ENCODE data around the gene SH2D5.
A peak's percentile ranks its signal among the peaks of the same experiment; 100 is the strongest.
"Not testable (repeated sequence)": the region's sequence is repeated elsewhere in the genome, so short reads cannot be mapped to it uniquely, and the experiment has no call there.

The SH2D5 gene

DNA sequence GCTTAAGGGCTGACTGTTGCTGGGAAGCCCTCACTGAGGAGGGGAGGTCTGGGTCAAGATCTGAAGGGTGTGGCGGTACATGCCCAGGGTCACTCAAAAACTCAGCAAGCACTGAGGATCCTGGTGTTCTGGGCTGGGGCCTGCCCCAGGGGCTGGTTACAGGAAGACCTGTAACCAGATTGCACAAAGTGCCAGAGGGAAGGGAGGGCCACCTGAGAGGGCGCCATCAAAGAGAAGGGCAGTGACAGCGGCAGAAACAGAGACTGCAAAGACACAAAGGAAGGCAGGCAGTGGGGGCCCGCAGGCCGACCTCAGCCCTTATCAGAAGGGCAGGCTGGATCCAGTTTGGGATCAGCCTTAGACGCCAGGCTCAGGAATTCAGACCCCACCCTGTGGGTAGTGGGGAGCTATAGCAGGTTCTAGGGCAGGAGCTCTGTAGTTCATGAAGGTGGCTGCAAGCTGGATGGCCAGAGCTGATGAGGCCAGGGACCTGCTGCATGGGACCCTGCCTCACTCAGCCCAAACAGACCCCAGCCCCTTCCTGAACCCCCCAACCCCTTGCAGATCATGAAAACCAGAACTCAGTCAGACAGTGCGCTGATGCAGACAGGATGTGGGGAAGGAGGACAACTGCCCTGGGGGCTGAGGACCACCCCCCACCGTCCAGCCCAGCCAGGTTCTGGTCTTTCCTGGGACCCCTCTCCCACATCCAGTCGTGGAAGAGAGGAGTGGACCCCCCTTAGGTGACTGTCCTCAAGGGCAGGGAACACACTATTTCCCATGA, 3.9 kb downstream of the SH2D5 start:
- DNase-seq: no peak

DNA sequence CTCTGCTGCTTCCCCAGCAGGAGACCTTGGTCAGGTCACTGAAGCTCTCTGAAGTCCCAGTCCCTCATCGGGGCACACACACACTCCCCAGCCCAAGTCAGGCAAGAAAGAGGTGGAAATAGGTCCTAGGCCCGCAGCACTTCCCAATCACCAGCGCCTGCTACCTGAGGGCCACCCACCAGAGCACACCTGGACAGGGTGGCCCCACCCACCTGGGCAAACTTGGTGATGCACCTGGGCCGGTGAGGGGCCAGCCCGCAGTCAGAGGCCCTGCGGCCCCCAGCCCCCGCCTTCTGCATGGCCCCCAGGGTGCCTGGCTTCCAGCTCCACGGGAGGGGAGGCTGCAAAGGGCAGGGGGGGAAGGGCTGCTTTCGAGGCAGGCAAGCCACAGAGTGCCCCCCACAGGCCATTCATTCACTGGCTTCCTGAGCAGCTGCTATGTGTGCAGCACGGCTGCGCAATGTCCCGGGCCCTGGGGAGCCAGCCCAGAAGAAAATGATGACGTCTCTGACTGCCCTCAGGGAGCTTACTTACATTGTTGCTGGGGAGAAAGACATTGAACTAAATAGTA, 4.7 kb downstream of the SH2D5 start:
- peak in 1 of 2 donors; percentile 12 for DNase-seq

DNA sequence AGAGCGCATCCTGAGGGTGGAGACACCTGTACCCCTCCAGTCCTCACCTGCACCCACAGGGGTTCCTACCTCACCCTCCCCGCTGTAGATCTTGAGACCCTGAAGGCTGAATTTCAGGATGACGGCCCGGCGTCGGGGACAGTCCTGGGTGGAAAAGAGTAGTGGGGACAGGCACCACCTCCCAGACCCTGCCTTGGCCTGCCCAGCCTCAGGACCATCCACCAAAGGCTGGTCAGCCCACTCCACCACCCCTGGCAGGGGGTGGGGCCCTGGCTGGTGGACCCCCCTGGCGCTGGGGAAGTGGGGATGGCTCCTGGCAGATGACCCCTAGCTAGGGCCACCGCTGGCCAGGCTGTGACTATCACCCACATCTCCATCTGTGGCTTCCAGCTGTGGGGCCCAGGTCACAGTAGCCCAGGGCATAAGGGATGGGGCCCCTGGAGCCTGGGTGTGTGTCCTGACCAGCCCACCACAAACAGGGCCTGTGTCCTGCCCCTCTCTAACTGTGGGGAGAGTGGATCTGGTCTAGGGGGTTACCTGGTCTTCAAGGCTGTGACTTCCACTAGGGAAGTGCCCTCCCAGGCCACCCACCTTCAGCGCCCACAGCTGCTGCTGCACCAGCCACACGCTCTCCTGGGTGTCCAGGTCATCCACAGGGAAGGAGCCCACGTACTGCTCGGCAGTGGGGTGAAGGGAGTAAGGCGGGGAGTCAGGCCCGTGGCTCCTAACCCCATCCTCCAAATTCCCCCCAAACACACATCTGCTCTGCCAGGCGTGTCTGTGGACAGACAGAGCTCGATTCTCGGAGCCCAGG, 5.4 kb downstream of the SH2D5 start:
- no peak for DNase-seq

DNA sequence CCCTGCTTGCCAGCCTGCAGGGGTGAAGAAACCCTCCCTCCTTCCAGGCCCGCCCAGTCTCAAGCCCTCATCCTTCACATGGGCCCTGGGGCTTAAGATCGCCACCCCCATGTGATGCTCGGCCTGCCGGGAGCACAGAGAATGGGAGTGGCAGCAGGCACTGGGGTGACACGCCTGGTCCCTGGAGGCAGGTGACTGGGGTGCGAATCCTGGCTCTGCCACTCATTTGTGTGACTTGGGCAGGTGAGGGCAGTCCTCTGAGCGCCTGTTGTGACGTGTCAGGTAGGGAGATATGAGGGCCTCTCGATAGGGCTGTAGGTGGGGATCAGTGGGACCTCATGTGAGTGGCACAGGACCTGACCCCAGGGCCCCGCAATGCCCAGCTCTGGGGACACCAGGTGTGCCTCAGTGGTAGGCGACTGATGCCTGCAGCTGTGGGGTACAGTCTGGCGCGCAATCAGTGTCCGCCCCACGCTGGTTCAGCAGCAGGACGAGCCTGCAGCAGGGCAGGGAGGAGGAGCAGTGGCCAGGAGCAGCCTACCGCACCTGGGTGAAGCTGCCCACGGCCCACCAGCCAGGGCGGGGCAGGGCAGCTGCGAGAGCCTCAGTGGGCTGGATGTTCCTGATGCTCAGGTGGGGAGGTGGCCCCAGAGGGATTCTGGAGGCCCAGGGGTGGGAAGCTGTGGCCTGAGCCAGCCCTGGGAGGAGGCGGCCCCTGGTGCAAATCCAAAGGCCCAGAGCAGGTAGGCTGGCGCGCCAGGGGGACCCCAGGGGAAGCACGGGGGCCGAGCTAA, 6.2 kb downstream of the SH2D5 start:
- no peak for DNase-seq

DNA sequence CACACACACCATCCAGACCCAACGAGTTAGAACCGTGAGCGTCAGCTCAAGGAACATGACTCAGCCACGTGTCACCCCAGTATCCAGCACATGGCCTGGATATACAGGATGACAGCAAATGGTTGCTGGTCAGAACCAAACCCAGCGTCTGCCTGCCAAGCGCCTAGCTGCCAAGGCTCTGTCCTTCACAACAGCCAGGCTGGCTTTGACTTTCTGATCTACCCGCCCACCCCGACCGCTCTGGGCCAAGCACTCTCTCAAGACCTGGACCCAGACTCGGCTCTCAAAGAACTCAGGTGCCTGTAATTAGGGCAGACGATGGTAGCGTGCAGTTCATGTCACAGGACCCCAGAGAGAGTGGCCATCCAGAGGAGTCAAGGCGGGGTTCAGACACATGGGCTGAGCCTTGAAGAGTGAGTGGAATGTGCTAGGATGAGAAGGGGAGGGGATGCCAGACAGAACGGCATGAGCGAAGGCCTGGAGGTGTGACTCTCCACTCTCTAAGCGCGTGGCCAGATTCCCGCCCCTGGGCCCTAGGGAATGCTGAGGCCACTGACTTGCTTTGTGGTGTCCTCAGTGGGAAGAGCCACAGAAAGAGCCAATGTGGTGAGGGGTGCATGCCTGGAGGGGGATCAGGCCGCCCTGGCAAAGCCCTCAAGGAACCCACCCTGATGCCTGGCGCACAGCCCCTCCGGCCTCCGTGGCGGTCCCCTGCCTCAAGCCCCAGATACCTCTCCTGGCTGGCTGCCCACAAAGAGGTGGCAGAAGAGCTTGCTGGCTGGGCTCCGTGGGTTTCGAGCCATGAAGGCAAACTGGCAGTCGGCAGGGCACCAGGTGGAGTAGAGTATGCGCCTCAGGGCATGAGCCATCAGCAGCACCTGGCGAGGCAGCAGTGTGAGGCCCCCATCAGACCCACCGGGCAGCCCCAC, 7.0 kb downstream of the SH2D5 start:
- no peak for DNase-seq

DNA sequence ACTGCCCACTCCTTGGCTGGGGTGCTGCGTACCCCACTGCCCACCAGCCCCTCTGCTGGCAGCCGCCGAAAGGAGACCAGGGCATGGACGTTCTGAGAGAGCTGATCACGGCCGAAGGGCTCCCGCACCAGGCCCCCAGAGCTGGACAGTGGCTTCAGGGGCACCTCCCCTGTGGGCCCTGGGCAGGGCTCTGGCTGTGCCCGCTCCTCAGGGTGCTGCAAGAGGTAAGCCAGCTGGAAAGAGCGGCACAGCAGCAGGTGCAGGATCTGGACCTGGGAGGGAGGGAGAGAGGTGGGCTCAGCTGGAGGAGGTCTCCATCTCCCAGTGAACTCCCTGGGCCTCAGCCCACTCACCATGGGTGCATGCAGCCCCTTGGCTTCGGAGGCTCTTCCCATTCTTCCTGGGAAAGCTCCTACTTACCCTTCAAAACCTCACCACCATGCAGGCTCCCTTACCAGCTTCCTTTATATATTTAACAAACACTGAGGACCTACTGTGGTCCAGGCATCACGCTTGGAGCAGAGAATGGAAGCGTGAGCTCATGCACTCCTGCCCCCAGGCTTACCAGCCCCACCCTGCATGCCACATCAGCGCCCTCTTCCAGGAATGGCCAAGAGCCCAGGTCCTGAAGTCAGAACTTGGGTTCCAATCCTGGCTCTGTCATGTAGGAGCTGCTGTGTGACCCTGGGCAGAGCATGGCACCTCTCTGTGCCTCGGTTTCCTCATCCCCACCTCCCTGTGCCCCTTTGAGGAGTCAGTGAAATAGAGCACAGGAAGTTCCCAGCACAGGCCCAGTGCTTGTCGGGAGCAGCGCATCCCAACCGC, 7.9 kb downstream of the SH2D5 start:
- no peak for DNase-seq

DNA sequence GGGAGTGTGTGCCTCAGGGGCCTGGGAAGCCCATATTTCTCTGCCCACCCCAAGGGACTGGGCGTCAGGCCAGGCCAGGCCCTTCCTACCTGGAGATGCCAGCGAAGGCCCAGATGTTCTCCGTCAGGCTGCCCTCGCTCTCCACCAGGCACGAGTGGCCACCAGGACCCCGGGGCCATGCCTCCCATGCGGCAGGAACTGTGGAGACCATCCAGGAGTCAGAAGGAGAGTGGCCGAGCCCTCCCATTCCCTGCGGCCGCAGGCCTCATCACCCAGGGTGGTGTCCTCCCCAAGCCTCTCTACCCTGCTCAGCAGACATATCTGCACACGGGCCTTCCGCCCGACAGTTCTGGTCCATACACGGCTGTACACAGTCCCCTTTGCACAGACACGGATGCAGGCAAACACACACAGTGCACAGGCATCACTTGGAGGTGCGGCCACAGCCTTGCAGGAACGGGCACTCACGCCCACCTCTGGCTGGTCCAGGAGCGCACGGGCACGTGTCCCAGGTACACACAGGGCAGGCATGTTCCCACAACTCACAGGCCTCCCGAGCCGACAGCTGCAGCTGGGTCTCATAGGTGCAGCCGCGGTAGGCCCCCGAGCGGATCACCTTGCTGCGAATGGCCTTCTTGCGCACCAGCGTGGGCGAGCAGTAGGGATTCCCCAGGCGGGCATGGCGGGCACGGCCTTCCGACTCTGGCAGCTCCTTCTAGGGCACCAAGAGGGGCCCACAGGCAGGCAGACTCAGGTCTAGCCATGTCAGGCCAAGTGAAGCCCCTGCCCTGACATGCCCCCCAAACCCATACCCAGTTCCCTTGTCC, 8.8 kb downstream of the SH2D5 start:
- DNase-seq: no peak

DNA sequence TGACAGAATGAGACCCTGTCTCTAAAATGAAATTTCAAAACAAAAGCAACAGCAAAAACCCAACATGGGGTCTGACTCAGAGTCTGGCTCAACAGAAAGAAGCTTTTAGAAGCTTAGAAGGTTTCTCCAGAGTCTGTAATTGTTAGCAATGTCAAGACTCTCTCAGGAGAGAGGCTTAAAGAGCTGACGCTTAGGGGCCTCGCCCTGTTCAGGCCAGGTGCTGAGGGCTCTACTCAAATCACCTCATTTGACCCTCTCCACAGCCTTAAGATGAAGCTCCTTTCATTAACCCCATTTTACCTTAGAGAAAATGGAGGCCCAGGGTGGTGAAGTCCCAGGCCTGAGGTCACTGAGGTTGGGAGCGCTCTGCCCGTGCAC, 9.4 kb downstream of the SH2D5 start:
- DNase-seq: no peak

DNA sequence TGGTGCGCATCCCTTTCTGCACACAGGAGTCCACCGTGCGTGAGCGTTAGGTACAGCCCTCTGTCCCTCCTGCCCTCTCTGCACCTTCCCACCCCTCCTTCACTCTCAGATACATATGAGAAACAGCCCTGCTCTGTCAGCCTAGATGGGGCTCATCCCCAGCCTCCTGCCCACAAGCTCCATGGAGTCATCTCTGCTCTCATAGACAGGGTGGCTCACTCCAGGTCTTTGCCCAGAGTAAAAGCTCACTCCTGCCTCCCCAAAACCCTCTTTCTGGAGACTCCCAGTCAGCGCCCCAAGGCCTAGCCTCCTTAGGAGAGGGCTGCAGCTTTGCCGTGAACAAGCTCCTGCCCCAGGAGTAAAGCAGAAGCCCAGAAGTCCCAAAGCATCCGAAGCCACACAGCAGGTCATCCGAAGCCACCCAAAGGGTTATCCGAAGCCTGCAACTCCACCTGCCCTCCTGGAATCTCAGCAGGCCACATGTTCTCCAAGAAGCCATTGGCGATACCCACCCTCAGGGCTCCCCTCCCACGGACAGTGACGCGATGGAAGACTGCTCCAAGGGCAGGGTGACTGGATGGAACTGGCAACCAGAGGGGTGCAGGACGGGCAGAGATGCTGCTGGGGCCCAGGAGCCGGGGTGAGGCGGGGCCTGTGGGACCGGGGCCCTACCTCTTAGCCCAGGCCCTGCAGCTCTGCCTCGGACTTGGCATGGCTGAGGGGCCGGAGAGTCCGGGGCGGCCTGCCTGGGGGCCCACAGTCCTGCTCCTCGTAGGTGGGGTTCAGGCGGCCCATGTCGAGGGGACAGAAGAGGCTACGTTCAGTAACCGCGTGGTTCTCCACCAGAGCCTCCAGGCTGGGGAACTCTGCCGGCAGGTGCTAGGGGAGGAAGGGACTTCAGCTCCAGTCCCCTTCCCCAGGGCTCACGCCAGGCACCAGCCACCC, 11.1 kb downstream of the SH2D5 start:
- no peak for DNase-seq

DNA sequence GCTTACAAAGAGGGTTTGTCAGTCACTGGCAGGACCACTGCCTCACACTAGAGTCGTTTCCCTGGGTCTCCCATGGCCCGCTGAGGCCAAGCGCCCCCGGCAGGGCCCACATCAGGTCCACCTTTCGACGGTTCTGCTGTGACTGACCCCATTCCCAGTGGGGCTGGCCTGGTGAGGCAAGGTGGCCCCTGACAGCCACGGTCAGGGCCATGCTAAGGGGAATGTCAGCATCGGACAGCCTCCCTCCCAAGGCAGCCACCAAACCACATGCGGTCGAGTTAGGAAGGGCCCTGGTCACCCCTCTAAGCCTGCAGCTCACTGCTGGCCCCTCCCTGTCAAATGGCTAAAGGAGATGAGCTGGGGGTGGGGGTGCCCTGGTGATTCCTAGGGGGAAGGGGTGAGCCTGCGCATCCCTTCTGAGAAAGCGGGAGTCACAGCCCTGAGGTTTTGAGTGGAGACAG, 11.8 kb downstream of the SH2D5 start:
- no peak for DNase-seq

DNA sequence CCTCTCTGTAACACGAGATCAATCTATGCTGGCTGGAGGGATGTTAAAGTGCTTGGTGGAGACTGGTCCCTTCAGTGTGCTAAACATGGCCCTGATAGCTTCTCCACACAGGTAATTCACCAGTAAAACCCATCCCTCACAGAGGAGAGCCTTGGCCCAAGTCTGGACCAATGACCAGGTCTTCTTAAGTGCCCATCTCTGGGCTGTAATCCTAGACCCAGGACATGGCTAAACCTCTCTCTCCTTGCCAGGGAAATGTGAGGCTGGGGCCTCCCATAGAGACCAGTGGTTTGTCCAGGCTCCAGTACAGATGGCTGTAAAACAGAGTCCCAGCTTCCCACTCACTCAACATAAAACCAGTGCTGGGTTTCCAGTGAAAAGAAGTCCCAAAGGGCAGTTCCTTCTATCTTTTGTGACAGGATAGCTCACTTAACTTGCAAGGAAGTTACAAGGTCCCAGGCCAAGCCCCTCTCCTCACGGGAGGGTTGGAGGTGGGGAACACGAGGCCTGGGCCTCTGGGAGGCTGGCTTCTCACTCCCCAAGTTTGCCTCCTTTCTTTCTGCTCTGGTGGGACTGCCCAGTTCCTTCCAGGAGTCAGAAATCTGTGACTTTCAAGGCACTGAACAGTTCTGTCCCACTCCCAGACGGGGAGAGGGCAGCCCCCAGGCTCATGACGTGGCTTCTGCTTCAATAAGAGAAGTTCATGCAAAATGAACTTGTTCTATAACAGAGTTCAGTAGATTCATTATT, 12.5 kb downstream of the SH2D5 start:
- no peak for DNase-seq

DNA sequence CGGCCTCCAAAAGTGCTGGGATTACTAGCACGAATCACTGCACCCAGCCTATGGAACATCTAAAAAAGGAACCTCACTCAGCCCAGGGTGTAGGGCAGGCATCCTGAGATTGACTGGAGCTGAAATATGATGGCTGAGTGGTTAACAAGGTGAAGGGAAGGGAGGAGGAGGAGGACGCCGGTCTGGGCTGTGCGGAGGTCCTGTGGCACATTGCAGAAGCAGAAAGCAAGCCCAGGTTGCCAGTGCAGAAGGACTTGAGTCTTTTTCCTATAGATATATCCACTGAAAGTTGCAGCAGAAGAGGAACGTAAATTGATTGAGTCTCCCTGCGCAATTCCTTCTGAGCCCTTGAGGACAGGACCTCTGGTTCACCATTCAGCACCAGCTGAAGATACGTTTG, 13.2 kb downstream of the SH2D5 start:
- no peak for DNase-seq

DNA sequence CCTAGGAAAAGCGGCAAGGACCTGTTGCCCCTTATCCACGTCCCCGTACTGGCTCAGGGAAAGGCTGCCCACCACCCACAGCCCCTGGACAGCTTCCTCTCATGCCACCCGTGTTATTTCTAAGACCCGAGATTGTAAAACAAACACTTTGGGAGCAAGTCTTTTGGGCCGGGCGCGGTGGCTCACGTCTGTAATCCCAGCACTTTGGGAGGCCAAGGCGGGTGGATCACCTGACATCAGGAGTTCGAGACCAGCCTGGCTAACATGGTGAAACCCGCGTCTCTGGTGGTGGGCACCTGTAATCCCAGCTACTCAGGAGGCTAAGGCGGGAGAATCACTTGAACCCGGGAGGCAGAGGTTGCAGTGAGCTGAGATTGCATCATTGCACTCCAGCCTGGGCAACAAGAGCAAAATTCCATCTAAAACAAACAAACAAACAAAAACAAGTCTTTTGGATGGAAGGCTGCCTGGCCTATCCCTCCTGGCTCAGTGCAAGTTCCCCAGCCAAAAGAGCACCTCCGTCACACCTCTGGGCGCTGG, 14.1 kb downstream of the SH2D5 start:
- DNase-seq: not testable (repeated sequence)

DNA sequence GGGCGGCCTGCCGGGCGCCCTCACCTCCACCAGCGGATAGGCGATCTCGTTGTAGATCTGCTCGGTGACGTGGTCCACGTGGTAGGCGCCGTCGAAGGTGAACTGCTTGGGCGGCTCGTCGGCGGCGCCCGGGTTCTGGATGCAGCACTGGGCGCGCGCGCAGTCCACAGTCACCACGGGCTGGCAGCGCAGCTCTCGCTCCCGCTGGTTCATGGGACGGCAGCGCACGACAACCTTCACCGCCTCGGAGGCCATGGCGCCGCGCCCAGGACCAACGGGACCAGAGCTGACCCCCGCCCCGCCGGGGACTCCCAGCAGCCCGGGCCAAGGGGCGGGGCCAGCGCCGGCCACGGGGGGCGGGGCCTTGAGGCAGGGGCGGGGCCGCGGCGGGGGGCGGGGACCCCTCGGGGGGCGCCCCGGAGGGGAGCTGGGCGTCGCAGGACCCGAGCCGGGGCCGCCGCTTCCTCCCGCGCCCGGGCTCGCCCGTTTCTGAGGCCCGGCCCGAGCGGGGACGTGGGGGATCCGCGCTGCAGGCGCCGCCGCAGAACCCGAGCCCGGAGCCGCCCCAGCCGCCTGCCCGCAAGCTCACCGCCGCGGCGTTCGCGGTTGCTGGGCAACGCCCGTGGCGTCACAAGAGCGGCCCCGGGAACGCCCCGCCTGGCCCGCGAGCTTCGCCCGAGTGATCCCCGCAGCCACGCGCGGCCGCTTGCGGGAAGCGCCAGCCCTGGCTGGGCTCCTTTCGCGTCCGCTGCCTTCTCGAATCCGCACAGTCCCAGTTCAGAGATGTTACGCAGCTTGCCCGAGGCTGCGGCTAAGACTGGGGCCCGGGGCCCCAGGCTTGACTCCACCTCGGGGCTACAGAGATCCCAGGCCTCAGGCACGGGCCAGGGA, 14.8 kb downstream of the SH2D5 start, which contains the start of gene KIF17:
TSS of gene KIF17 (minus strand) at position 556 of the 891 bp plus-strand sequence. CDS start at position 255, 301 bp downstream.
- DNase-seq: peak; percentile 58 to 70

DNA sequence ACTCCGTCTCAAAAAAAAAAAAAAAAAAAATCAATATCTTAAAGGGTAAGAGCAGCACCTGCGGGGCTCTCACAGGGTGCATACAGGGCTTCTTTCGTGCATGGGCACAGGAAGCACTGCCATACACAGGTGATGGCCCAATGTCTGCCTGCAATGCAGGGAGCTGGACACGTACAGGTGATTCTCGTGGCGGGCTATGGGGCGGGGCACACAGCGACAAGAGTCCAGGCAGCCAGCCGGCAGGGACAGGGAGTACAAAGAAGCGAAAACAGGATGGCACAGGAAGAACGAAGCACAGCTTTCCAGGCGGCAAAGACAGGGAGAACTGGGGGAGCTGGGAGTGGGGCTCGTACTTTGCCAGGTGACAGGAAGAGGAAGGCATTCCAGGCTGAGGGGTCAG, 16.3 kb downstream of the SH2D5 start:
- DNase-seq: no peak

DNA sequence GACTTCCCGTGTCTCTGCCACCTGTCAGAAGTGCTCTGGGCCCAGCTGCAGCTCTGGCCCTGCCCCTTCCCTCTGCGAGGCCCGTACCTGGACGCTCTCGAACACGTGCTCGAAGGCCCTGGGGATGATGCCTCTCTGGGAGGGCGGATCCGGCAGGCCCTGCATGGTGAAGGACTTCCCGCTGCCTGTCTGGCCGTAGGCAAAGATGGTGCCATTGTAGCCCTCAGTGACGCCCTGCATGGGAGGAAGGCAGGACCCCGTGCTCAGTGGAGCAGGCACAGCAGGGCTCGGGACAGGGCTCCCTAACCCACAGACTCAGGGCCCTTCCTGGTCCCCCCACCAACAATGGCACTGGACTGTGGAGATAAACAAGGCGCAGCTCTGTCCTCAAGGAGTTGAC, 17.1 kb downstream of the SH2D5 start:
- no peak for DNase-seq

Measured in inflammatory macrophage (primary cell).